Sigmoid colon (tissue), 7 donors: Measurements from ENCODE around the gene DIP2B. TPM values are rescaled to one million over a fixed set of nuclear protein-coding genes. Genes with fewer than 3 reads are reported as not detected.

Source experiments
- DNase-seq: peaks from one replicate; pipeline ENCODE4 v3.0.0-alpha.2; 2019
- H3K27ac ChIP-seq, 4 donors: fragments of 200-600 bp; sonication (generic); one replicate each; pipeline ENCODE4 v1.5.1; 2016 to 2019; ENCODE audit warnings: mild to moderate bottlenecking in 1 of 4
- H3K27me3 ChIP-seq, 3 donors: fragments of 200-600 bp; sonication (generic); one replicate each; pipeline ENCODE4 v1.5.1; 2019; ENCODE audit warnings: mild to moderate bottlenecking in 1 of 3
- H3K36me3 ChIP-seq, 4 donors: fragments of 200-600 bp; sonication (generic); one replicate each; pipeline ENCODE4 v1.5.1; 2016 to 2019
- H3K4me1 ChIP-seq, 4 donors: fragments of 200-600 bp; sonication (generic); one replicate each; pipeline ENCODE4 v1.5.1; 2017 to 2019
- H3K4me3 ChIP-seq, 4 donors: fragments of 200-600 bp; sonication (generic); one replicate each; pipeline ENCODE4 v1.5.1; 2017 to 2019; ENCODE audit warnings: mild to moderate bottlenecking in 2 of 4, moderate library complexity in 1 of 4
- H3K9me3 ChIP-seq, 4 donors: fragments of 200-600 bp in 3 of 4; sonication (generic) in 3 of 4; one replicate each; pipeline versions ENCODE4 v1.5.1 to v1.6.1; 2013 to 2019
- EP300 ChIP-seq, 4 donors: sonication (generic); formaldehyde crosslinking; IDR thresholded peaks; one replicate each; pipeline ENCODE4 v1.6.1; 2017; ENCODE audit warnings: antibody characterized with exemption in 4 of 4
- POLR2A ChIP-seq, 2 donors: fragments of 450-650 bp; IDR thresholded peaks; one replicate each; pipeline ENCODE4 v1.6.1; 2016; ENCODE audit warnings: antibody characterized with exemption in 2 of 2, mild to moderate bottlenecking in 2 of 2, moderate library complexity in 2 of 2
- POLR2AphosphoS5 ChIP-seq, 4 donors: sonication (generic); formaldehyde crosslinking; IDR thresholded peaks; one replicate each; pipeline ENCODE4 v1.6.1; 2017; ENCODE audit warnings: antibody characterized with exemption in 4 of 4
- WGBS, 2 donors: extraction: QIAGEN DNeasy Blood & Tissue Kit; methylation state at CpG; one replicate each; pipeline ENCODE4 v1.1.7; 2013; 5-methylcytosine and 5-hydroxymethylcytosine counted together
- intact Hi-C: fragments of 100-400 bp; cut with DNase I; formaldehyde crosslinking; loops from one replicate; pipeline ENCODE4 v1.15.1; 2023
- polyA plus RNA-seq, 3 donors: library from polyadenylated mRNA; stranded (reverse); fragments of 200-250 nt; gene quantifications; one replicate each; pipeline ENCODE4 v1.2.3, GENCODE V29; 2013
- total RNA-seq, 4 donors: library from RNA; depleted of rRNA; stranded (reverse); fragments of >200 nt; gene quantifications; one replicate each; pipeline ENCODE4 v1.1.0, GENCODE V29; 2016
- TF ChIP-seq, protein P1 (sequence below), 4 experiments: fragments of 450-650 bp in 3 of 4; fragments of 200-600 bp in 1 of 4; IDR thresholded peaks; one replicate each; pipeline ENCODE4 v1.5.1; 2016 to 2019; ENCODE audit warnings: antibody characterized with exemption in 4 of 4, mild to moderate bottlenecking in 3 of 4, moderate library complexity in 2 of 4
- donor health status: healthy with polysubstance abuse.
- donor health status: Bipolar disorder and iron deficiency.
- donor health status: healthy.

The DIP2B gene
- total and polyA plus RNA-seq, 7 donors: 7.2 to 28.0 (median 16.4) TPM

DNA sequence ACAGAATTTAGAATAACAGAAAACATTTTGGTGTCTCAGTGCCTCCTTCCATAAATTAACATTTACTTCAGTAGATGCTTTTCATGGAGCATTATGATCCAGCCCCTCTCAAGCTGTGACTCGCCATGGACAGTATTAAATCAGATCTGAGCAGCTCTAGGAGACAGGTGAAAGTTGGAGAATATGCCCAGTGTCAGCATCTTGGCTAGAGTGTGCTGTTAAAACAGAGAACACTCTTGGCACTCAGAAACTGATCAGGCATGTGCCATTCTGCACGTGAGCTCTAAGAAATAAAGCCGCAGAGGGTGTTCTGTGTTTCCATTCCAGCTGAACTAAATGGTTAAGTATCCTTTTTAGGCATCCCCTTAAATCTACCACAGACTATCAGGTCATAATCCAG lies 68.0 kb downstream of the DIP2B start:
- DNase-seq: no peak
- Histone ChIP-seq H3K4me1 (peaks cover 0 to 71% (median 65%) of the 10 kb centered on the region in 4 donors), H3K27ac (peak overlapping the region in 2 of 4 donors; percentile 36 to 59), H3K4me3 (no peak overlapping the region), H3K9me3 (no peaks in the 10 kb centered on the region), H3K36me3 (no peaks in the 10 kb centered on the region), H3K27me3 (no peaks in the 10 kb centered on the region)
- intact Hi-C loops: loop anchor here (5.0 to 10.0 kb wide), 2 partner anchors 65 to 68 kb away; partner anchors contain the start of gene DIP2B
- TF ChIP-seq POLR2A (IDR thresholded peaks at IDR 0.05): no peak
- TF ChIP-seq EP300 (IDR thresholded peaks at IDR 0.05): no peak
- no peak for TF ChIP-seq POLR2AphosphoS5 (IDR thresholded peaks at IDR 0.05)
- TF ChIP-seq, protein P1, sequence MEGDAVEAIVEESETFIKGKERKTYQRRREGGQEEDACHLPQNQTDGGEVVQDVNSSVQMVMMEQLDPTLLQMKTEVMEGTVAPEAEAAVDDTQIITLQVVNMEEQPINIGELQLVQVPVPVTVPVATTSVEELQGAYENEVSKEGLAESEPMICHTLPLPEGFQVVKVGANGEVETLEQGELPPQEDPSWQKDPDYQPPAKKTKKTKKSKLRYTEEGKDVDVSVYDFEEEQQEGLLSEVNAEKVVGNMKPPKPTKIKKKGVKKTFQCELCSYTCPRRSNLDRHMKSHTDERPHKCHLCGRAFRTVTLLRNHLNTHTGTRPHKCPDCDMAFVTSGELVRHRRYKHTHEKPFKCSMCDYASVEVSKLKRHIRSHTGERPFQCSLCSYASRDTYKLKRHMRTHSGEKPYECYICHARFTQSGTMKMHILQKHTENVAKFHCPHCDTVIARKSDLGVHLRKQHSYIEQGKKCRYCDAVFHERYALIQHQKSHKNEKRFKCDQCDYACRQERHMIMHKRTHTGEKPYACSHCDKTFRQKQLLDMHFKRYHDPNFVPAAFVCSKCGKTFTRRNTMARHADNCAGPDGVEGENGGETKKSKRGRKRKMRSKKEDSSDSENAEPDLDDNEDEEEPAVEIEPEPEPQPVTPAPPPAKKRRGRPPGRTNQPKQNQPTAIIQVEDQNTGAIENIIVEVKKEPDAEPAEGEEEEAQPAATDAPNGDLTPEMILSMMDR (IDR thresholded peaks at IDR 0.05): no peak
- 81 to 91% methylated on average over 3 of the region's 3 CpGs for WGBS, 2 donors

DNA sequence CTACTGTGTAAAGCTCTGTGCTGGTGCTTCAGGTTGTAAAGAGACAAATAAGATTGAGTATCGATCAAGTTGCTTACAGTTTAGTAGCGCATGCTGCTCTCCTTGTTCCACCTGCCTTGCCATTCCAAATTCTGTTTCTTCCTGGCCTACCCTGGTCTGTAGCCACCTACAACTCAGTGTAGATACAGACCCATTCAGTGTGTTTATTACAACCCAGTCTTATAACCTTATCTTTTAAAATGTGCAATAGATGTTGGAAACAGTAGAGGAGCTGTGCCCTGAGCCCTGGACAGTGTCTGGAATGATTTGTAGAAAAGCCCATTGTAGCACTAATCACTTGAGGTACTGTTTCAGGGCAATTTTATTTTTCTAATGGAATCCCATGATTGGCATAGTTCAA lies 68.5 kb downstream of the DIP2B start:
- DNase-seq: no peak
- TF ChIP-seq POLR2AphosphoS5 (IDR thresholded peaks at IDR 0.05) (no peak), EP300 (IDR thresholded peaks at IDR 0.05) (no peak), POLR2A (IDR thresholded peaks at IDR 0.05) (no peak)
- TF ChIP-seq, protein P1 (IDR thresholded peaks at IDR 0.05): no peak
- H3K4me3 ChIP-seq: no peak overlapping the region
- H3K27ac ChIP-seq: peak overlapping the region in 2 of 4 donors; percentile 36 to 59
- intact Hi-C loops: loop anchor here (5.0 to 10.0 kb wide), 2 partner anchors 64 to 68 kb away; partner anchors contain the start of gene DIP2B
- H3K9me3 ChIP-seq: no peaks in the 10 kb centered on the region
- WGBS, 2 donors: 97% methylated on average over 2 of the region's 2 CpGs
- H3K4me1 ChIP-seq: peaks cover 0 to 66% (median 61%) of the 10 kb centered on the region in 4 donors
- no peaks in the 10 kb centered on the region for H3K36me3 ChIP-seq
- no peaks in the 10 kb centered on the region for H3K27me3 ChIP-seq

DNA sequence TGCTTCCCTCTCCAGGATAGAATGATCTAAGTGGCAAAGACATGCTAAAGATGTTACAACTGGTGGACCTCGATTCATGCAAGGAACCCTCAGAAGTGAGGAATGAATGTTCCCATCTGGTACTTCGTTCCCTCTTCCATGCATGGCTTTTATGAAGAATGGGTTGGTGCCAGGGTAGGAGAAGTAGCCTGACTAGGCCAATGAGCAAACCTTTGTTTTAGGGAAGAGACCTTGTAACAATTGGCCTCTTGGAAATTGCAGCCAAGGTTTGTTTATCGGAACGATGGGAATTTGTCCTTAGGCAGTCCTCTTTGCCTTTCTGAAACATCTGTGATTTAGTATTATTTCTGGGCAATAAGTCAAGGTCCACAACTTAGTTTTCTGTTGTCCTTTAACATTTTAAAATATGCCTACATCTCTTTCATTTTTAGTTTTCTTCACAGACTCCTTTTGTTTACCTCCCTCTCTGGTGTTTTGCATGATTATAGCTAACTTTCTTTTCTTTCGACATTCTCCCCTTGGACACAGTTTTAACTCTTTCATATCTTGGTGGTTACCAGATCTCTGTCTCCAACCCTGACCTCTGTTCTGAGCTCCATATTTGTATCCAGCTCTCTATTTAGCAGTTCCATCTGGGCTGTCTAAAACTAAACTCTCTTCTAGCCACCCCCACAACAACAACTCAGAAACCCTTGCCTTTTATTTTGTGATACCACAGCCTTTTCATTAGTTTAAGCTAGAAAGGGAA lies 70.0 kb downstream of the DIP2B start:
- no peaks in the 10 kb centered on the region for H3K9me3 ChIP-seq
- no peak for DNase-seq
- TF ChIP-seq POLR2A (IDR thresholded peaks at IDR 0.05) (no peak), POLR2AphosphoS5 (IDR thresholded peaks at IDR 0.05) (no peak), EP300 (IDR thresholded peaks at IDR 0.05) (no peak)
- TF ChIP-seq, protein P1 (IDR thresholded peaks at IDR 0.05): no peak
- H3K27me3 ChIP-seq: no peaks in the 10 kb centered on the region
- WGBS, 2 donors: 55 to 65% methylated on average over 5 of the region's 5 CpGs
- peaks cover 0 to 56% (median 47%) of the 10 kb centered on the region in 4 donors for H3K4me1 ChIP-seq
- no peaks in the 10 kb centered on the region for H3K36me3 ChIP-seq
- no peak overlapping the region for H3K4me3 ChIP-seq
- intact Hi-C loops: loop anchor here (5.0 to 10.0 kb wide), 2 partner anchors 63 to 70 kb away; partner anchors contain the start of gene DIP2B
- H3K27ac ChIP-seq: peak overlapping the region in 1 of 4 donors; percentile 35

DNA sequence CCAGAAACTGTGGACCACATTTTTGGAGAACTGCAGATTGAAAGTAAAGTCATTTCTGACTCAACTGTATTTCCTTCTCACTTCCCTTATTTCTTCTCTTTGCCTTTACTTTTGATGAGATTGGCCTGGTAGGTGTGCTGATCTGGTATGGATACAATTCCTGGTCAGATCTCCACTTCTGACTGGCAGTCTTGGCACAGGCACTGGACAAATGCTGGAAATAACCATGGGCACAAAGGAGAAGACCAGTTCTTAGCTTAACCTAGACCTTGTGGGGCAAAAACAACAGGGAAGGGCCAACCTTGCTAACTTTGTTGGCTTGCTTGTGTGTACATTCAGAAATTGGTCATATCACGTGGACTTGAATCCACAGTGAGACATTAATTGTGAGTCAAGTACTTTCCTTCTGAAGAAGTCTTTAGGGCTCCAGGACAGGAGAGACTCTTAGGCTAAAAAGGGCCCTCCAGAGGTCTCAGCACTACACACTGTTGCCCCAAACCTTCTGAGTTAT lies 75.0 kb downstream of the DIP2B start:
- DNase-seq: no peak
- H3K36me3 ChIP-seq: peaks cover 0 to 5% (median 0%) of the 10 kb centered on the region in 4 donors
- no peaks in the 10 kb centered on the region for H3K9me3 ChIP-seq
- H3K27ac ChIP-seq: no peak overlapping the region
- no peaks in the 10 kb centered on the region for H3K27me3 ChIP-seq
- H3K4me3 ChIP-seq: no peak overlapping the region
- TF ChIP-seq POLR2A (IDR thresholded peaks at IDR 0.05) (no peak), EP300 (IDR thresholded peaks at IDR 0.05) (no peak), POLR2AphosphoS5 (IDR thresholded peaks at IDR 0.05) (no peak)
- TF ChIP-seq, protein P1 (IDR thresholded peaks at IDR 0.05): no peak
- 24 to 62% methylated on average over 1 of the region's 1 CpG for WGBS, 2 donors
- peaks cover 0 to 16% (median 11%) of the 10 kb centered on the region in 4 donors for H3K4me1 ChIP-seq
- intact Hi-C loops: loop anchor here (10.0 kb wide), 1 partner anchor 75 kb away; the partner anchor contains the start of gene DIP2B
